ENCODE results near the gene GATAD2A.

The GATAD2A gene

GRCh38 chr19:19549804-19550464, 144.5 kb downstream of the GATAD2A start:
- no peak for DNase-seq

GRCh38 chr19:19550485-19550929, 145.0 kb downstream of the GATAD2A start:
- no peak for DNase-seq

- no peak for DNase-seq
Measured at GRCh38 chr19:19550972-19551852, 145.7 kb downstream of the GATAD2A start.

- DNase-seq: no peak
Measured at GRCh38 chr19:19551853-19552192, 146.3 kb downstream of the GATAD2A start.

GRCh38 chr19:19552798-19553197, 147.3 kb downstream of the GATAD2A start:
- no peak for DNase-seq

- DNase-seq: no peak
Measured at GRCh38 chr19:19553670-19554069, 148.2 kb downstream of the GATAD2A start.

GRCh38 chr19:19554074-19555023, 148.9 kb downstream of the GATAD2A start:
- no peak for DNase-seq

GRCh38 chr19:19558055-19558454, 152.6 kb downstream of the GATAD2A start:
- no peak for DNase-seq
